NCI-H1105 (cell line): ENCODE measurements around the gene USP15.

ENCODE experiments used
- DNase-seq: peaks from one replicate; lab custom pipeline; 2025; lab: John Stamatoyannopoulos, UW

Gene USP15

DNA sequence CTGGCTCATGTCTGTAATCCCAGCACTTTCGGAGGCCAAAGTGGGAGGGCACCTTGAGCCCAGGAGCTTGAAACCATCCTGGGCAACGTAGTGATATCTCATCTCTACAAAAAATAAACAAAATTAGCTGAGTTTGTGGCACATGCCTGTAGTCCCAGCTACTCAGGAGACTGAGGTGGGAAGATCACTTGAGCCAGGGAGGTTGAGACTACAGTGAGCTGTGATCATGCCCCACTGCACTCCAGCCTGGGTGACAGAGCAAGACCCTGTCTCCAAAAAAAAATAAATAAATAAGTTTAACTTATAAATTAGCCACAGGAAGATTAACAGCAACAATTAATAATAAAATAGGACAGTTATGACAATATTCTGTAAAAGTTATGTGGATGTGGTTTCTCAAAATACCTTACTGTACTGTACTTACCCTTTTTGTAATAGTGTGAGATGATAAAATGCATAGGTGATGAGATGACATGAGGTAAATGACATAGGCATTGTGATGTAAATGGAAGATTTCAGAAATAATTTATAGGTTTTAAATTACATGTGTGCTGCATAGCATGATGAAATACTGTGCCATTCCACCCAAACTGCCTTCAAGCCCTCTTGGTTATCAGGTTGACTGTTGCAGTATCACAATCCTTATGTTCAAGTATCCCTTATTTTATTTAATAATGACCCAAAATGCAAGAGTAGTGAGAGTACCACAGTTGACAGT is 22.0 kb downstream of the USP15 start:
- DNase-seq: no peak

DNA sequence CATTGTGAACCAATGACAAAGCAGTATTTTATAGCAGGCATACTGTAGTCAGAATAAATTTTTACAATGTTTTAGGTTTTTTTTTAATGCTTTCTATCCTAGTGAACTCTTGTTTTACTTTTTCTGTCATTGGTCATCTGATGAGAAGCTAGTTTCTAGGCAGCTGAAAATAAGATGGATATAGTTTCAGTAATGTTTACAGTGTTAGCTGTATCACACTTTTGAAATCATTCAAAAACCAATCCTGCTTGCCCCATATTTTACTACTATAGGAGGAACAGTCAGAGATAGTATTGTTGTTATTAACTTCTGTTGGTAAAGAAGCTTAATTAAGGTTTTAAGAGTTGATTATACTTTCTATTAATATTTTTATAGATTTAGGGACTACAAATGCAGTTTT is 24.5 kb downstream of the USP15 start:
- no peak for DNase-seq

GRCh38 chr12:62285284-62285683 is 25.1 kb downstream of the USP15 start:
- DNase-seq: no peak

GRCh38 chr12:62288328-62288727 is 28.1 kb downstream of the USP15 start:
- DNase-seq: no peak

- no peak for DNase-seq
Measured at GRCh38 chr12:62290846-62291245, 30.6 kb downstream of the USP15 start.

- no peak for DNase-seq
Measured at GRCh38 chr12:62291864-62292760, 31.9 kb downstream of the USP15 start.

DNA sequence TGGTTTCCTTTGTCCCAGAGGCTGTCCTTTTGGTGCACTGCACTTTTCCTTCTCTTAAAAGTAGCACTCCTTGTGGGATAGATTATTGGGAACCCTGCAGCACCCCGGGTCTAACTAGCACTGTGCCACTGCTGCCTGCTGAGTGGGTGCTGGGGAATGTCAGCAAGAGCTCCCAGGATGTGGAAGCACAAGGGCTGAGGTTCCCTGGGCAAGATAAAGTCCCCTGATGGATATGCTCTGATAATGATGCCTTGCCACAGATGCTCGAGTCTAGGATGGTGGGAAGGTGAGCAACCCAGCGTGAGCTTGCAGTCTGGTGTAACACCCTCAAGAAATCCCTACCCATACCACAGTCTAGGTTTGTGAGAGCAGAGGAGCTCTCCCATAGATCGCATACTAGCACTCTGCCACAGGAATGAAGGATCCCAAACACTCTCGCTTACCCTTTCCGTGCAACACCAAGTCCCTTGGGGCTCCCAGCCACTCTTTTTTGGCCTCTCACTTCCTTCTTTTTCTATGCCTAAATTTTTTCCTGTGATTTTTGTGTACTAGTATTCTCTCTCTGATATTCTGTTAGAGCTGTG is 32.6 kb downstream of the USP15 start:
- DNase-seq: no peak

DNA sequence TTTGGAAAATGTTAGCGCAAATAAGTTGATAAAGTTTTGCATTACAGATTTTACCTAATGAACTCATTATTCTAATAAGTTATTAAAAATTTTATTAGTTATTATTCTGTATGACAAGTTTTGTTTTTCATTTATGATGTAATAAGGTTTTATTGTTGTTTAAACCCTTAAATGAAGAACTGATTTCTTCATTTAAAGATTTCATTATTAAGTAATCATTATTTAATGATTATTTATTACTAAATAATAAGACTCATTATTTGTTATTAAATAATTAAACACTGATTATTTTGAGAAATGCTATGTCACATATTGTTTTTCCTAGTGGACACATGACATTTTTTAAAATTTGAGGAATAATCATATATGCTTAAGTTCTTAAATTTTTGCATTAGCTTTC is 34.2 kb downstream of the USP15 start:
- DNase-seq: no peak

DNA sequence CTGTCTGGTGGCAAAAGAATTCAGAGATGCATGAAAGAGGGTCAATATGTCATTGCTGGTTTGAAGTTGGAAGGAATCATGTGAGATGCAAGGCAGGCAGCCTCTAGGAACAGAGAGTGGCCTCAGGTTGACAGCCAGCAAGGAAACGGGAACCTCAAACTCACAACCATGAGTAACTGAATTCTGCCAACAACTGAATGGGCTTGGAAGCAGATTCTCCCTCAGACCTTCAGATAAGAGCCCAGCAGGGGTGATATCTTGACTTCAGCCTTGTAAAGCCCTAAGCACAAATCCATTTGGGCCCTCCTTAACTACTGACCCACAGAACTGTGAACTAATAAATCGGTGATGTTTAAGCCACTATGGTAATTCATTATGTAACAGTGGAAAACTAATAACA is 35.8 kb downstream of the USP15 start:
- DNase-seq: no peak

DNA sequence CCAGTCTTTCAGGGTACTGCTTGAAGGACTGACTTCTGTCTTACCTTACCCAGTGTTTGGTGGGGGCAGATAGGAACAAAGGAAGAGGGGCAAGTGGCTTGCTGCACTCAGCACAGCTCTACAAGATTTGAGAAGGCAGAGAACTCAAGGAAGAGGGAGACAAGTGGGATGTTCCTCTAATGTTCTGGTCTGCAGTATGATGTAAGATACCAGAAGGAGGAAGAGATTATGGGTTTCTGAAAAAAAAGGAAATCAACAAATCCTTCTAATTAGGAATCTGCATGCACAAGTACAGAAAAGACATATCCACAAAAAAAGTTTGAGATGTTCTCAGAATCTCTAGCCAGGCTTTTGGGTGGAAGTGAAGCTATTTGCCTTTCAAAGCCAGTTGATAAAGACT is 37.1 kb downstream of the USP15 start:
- no peak for DNase-seq

DNA sequence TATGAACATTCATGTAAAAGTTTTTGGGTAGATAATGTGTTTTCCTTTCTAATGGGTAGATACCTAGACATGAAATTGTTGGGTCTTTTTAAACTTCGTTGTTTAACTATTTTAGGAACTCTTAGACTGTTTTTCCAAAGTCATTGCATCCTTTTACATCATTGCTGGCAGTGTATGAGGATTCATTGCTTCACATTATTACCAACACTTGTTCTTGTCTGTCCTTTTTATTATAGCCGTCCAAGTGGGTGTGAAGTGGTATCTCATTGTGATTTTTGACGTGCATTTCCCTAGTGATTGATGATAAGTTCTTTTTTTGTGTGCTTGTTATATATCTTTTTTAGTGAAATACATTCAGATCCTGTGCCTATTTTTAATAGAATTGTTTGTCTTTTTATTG is 39.4 kb downstream of the USP15 start:
- no peak for DNase-seq

DNA sequence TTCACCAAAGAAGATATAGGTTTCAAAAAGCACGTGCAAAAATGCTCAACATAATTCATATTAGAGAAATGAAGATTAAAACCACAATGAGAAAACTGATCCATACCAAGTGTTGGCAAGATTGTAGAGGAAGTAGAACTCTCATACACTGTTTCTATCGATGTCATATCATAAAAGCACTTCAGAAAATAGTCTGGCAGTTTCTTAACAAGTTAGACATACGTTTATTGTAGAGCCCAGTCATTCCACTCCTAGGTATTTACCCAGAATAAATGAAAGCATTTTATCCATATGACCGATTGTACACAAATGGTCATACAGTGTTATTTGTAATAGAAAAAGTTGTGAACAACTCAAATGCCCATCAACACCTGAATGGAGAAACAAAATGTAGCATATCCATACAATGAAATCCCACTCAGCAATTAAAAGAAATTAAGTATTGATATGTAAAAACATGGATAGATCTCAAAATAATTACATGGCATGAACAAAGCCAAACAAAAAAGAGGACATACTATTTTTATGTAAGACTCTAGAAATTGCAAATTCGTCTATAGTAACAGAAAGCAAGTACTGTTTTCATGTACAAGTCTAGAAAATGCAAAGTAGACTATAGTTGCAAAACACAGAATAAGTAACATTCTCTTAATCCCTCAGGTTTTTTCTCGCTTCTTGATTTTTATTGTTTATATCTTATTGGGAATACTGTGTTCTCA is 41.0 kb downstream of the USP15 start:
- DNase-seq: no peak

DNA sequence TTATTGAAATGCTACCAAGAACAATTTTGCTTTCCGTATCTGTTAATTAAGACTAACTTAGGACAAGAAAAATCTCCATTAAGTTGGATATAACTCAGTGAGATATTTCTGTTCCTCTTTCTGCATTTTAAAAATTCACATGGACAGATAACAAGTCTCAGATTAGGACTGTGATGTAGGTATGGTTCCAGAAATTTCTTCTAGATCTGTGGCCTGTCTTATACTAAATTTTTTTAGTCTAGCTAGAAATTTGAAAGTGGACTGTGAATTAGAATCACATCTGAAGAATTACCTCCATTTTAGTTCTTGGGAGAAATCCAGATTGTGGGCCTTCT is 41.6 kb downstream of the USP15 start:
- no peak for DNase-seq

DNA sequence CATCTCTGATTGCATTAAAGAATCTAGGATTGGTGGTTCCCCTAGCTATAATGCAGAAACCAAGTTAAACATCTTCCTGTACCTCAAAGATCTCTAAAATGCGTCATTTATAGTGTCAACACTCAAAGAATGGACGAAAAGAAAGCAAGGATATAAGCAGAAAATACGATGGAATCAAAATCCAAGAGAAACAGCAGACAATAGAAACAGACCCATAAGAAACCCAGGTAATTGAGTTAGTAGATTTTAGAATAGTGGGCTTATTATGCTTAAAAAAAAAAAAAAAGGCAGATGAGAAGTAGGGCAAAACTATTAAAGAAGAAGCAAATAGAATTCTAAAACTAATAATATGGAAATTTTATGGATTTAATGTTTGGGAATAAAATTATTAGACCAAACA is 44.4 kb downstream of the USP15 start:
- no peak for DNase-seq

DNA sequence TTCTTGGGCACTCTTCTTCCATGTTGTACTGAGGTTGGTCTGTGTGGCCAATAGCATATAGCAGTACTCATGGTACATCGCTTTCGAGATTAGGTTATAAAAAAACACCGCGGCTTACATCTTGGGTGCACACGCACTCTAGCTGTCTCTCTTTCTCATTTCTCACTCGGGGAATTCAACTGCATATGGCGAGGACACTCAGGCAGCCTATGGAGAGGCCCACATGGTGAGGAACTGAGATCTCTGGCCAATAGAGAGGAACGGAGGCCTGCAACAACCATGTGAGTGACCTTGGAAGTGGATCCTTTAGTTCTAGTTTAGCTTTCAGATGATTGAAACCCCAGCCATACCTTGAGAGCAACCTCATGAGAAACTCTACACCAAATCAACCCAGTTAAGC is 45.6 kb downstream of the USP15 start:
- no peak for DNase-seq

- no peak for DNase-seq
Measured at GRCh38 chr12:62306569-62307530, 46.6 kb downstream of the USP15 start.

- no peak for DNase-seq
Measured at GRCh38 chr12:62308201-62308600, 48.0 kb downstream of the USP15 start.

DNA sequence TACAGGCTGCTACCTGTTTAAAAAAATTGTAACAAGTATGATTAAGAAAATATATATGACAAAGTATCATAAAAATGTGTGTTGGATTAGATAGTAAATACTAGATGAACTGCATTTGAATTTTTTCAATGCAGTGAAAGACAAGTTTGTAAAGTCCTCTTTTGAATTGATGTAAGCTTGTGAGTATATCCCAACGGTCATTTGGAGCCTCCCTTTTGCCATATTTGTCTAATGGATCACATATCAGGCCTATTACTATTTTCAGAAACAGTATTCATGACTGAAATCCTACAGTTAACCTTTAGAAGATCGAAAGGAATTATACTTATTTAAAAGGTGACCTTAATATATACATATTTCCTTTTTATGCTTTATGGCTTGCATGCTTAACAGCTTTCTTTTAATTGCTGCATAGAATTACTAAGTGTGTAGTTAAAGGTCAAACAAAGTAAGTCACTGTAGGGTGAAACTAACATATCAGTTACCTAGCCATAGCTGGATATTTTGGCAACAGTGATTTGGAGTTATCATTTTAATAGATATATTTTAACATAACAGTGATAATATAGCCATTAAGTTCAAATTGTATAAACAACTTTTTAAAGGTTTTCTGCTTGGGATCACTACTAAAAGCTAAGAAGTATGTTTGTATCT is 53.6 kb downstream of the USP15 start:
- no peak for DNase-seq

DNA sequence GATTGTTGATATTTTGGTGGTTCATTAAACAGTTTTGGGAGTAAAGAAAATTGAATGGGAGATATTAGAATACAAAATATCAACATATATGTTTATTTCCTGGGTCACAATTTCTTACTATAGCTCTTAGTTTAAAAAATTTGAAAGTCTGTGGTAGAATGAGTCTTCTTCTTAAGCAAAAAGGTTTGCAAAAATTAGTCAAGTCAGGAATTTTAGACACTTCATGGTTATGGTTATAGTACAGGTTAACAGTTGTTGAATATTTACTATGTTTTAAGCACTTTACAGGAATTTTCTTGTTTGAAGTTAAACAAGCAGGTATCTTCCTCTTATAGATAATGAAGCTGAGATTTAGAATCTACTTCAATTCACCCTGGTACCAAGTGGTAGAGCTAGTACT is 56.8 kb downstream of the USP15 start:
- no peak for DNase-seq

- DNase-seq: no peak
Measured at GRCh38 chr12:62319058-62319457, 58.9 kb downstream of the USP15 start.

GRCh38 chr12:62320054-62320453 is 59.9 kb downstream of the USP15 start:
- no peak for DNase-seq
